ENCODE data around the gene RNLS.
A peak's percentile ranks its signal among the peaks of the same experiment; 100 is the strongest.

Gene RNLS

DNA sequence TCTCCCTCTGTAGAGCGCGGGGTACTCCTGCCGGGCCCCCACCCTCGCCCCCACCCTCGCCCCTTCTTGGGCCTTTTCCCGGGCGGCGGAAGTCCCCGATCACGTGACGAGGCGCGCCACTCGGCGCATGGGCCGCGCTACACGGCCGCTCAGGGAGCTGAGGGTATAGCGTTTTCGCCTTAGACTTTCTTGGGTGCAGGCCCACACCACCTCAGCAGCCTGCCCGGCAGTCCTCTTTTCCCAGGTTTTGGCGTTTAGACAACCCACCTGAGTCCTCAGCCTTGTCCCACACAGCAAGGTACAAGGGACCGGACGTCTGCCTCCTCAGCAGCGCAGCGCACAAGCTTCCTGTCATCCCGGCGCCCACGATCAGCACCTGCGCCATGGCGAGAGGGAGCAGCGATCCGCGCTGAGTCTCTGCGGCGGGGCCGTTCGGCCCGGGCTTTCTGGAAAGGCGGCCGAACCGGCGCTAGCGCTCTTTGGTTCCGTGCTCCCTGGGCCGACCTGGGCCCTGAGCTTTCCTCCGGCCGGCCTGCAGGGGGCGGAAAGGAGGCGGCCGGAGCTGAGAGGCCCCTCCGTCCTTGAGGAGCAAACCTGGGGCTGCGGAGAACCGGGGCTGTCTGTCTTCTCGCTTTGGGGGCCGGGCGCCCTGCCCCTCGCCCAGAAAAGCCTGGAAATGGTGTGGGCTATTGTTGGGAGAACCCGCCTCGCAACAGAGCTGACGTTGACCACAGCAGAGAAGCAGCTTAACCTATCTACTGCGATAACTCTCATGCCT, at the start of gene RNLS:
RNLS (minus strand) TSS at position 513 of the 778 bp plus-strand sequence.
- DNase-seq (ENCODE audit: low spot score): peak; percentile 90

DNA sequence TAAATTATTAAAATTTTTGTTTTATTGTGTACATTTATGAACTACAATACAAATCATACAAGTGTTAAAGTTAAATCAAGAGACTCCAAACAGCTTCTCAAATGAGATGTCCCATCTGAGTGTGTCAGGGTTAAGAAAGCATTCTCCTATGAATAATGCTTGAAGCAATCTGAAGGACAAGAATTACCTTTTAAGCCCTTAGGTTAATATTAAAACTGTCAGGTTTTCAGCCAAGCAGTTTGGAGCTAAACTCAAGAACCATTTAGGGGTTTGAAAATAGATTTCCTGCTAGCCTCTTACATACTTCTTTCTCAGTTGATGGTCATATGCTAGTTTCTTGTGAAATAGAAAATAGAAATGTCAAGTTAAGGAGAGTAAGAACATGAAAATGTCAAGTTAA, 41.7 kb upstream of the RNLS start:
- no peak for DNase-seq (ENCODE audit: low spot score)

GRCh38 chr10:88623835-88624234, 40.7 kb upstream of the RNLS start:
- no peak for DNase-seq (ENCODE audit: low spot score)

GRCh38 chr10:88620441-88620840, 37.3 kb upstream of the RNLS start:
- no peak for DNase-seq (ENCODE audit: low spot score)

DNA sequence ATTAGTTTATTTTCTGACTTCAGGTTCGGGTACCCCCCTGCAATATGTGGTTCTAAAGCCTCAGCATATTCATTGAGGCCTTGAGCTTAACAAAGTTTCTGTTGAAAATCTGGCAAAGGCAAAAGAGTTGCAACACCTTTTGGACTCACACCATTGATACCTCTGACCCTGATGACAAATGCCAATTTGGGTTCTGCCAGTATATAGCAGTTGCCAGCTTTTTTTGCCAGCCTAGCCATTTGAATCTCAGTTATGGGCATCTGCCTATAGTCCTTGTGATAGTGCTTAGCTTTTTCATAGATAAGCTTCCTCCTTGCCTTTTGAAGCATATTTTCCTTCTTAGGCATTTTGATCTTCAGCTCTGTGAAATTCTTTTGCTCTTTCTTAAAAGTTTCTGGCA, 35.4 kb upstream of the RNLS start:
- DNase-seq (ENCODE audit: low spot score): no peak

DNA sequence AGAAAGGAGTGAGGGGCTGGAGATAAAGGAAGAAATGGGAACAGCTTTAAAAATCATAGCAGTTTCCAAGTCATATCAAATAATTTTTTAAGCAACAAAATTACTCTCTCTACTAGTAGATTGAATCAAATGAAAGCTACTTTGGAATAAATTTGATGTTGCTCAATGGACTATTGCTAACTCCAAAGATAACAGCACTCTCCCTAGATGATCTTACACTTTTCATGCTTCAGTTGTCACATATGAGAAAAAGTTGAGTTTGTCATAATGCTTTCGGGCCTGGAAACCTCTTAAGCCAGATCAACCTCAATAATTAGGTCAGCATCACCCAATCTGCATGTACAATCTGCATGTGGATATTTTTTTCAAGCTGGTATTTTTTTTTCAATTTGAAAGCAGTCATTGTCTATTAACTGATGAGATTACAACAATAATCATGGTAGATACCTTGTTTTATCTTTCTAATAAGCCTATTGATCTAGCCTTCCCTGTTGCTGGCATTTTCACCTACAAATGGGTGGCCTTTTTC, 34.7 kb upstream of the RNLS start:
- DNase-seq (ENCODE audit: low spot score): no peak

DNA sequence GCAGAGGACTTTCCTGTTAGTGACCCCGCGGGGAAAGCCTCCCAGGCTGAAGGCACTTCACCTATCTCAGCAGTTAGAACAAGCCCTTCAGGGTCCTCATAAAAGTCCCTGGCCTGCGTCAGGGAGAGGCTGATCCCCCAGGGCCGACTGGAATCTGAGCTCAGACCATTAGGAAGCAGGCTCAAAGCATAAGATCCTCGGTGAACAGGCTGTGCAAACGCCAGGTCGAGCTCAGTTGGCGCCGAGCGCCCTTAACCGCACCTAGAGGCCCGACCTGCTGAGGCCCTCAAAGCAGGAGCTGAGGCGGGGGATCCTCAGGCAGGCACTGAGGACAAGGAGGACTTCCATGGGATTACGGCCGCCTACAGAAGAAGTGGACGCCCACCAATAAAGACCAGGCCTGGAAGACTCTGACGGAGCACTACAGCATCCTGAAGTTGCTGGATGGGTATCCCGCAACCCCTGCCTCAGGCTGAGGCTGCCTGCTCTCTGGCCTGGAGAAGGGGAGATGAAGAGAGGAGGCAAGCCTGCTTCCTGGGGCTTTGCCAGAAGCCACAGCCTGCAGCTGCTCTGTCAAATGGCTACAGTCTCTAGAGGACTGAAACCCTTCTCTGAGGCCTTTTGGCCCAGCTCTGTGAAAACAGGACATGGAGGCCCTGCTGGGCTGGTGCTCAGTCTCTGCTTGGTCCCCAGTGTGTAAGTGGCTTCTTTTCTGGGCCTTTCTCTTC, 33.3 kb upstream of the RNLS start:
- peak; percentile 7 for DNase-seq (ENCODE audit: low spot score)

DNA sequence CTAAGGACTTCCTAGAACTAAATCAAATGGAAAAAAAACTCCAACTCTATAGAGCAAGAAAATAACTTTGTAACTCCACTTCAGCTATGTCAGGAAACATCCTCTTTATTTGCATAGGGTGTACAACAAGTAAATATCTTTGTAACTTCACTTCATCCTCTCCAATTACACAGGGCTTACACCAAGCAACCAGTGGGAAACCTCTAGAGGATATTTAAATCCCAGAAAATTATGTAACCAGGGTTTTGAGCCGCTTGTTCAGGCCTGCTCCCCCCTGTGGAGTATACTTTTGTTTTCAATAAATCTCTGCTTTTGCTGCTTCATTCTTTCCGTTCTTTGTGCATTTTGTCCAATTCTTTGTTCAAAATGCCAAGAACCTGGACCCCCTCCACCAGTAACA, 25.7 kb upstream of the RNLS start:
- DNase-seq (ENCODE audit: low spot score): no peak

DNA sequence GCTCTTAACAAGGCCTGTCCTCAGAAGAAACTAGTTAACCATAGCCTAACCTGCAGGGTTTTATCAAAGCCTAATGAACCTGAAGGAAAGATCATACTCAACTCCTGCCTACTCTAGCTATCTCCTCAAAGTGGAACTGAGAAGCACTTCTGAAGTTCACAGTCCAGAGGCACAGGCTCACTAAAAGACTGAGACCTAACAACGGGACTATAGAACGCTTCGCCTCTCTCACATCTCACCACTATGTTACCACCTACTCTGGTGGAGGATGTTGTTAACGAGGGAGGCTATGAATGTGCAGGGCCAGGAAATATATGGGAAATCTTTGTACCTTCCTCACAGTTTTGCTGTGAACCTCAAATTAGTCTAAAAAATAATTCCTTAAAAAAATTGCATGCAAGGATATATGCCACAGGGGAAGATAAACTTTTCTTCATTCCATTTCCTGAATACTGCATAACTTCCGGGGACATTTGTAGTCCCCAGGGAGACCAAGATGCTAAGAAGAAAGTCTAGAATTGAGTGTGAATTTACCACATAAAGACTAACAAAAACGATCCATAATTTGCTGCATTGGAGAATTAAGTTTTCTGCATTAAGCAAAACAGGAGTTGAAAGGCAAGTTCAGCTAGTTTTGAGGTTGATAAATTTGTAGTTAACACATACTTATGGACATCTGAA, 25.1 kb upstream of the RNLS start:
- no peak for DNase-seq (ENCODE audit: low spot score)

- no peak for DNase-seq (ENCODE audit: low spot score)
Measured at GRCh38 chr10:88598055-88598454, 14.9 kb upstream of the RNLS start.

GRCh38 chr10:88594482-88594881, 11.4 kb upstream of the RNLS start:
- no peak for DNase-seq (ENCODE audit: low spot score)

- DNase-seq (ENCODE audit: low spot score): no peak
Measured at GRCh38 chr10:88592906-88593305, 9.8 kb upstream of the RNLS start.

DNA sequence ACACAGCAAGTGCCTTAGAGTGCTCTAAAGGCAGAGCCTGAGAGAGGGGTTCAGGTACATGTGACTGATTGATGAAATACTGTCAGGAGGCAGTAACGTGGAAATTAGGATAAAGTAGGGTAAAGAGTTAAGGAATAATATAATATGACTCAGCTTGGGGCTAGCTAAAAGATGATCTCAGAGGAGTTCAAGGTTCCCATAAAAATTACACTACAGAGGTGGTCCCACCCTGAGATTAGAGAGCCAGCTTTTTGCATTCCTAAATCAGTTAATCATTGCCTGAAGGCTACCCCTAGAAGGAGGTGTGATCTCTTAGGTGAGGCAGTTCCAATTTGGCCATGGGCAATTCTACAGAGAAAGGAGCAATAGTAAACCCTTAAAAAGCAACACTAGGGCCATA, 9.3 kb upstream of the RNLS start:
- DNase-seq (ENCODE audit: low spot score): no peak

DNA sequence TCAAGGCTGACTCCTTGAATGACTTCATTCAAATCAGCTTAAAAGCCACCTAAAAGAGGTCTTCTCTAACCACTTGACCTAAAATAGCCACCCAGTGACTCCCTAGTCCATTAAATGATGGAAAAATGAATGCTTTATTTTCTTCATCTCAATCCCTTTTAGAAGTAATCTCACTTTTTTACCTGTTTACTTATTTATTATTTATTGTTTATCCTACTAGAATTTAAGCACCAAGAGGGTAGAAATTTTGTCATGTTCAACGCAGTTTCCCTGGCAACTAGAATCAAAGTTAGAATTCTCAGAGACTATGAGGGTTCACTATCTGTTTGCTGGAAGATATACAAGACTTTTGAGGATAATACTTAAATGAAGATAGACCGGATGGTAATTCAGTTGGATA, 3.3 kb upstream of the RNLS start, which contains the start of gene LIPJ:
LIPJ (plus strand) TSS at position 301 of the 400 bp plus-strand sequence. CDS start 3,926 bp downstream, outside the sequence.
- no peak for DNase-seq (ENCODE audit: low spot score)

DNA sequence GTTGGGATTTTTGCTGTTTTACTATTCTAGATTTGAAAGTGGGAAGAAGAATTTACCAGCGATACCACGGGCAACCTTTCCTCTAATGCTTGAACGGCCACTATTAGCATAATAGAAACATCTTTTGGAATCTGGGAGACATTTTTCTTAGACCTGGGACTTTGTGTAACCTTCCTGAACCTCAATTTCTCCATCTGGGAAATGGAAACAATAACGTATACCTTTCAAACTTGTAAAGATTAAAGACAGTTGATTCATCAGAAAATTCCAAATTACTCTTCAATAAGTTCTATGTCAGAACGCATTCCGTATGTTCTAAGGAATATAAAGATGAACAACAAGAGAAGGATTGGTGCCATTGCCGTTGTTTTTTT, 453 bp upstream of the RNLS start:
- no peak for DNase-seq (ENCODE audit: low spot score)

GRCh38 chr10:88582411-88582805, 710 bp downstream of the RNLS start:
- no peak for DNase-seq (ENCODE audit: low spot score)

GRCh38 chr10:88565072-88565471, 18.0 kb downstream of the RNLS start:
- DNase-seq (ENCODE audit: low spot score): peak; percentile 28

GRCh38 chr10:88562152-88562551, 21.0 kb downstream of the RNLS start:
- no peak for DNase-seq (ENCODE audit: low spot score)

DNA sequence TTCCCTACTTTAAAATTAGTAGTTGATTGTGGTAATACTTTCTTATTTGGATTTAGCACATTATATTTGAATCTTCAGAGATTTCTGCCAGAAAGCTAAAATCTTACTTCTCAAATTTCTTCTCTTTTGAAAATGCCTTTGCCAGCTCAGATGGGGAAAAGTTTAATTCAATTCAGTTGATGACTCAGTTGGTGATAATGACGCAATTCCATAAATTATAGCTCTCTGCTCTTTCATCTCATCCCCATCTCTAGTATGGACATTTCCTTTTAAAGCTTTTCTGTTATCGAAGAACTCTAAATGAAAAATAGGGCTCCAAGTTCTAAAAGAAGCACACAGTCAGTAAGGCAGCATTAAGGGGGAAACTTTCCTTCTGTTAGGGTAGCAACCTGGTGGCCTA, 25.5 kb downstream of the RNLS start:
- peak; percentile 46 for DNase-seq (ENCODE audit: low spot score)

GRCh38 chr10:88557256-88557655, 25.9 kb downstream of the RNLS start:
- no peak for DNase-seq (ENCODE audit: low spot score)

GRCh38 chr10:88555190-88555908, 27.8 kb downstream of the RNLS start:
- no peak for DNase-seq (ENCODE audit: low spot score)
